HG02588 (cell line): ENCODE data around the gene PRRC2B.
"Not testable (repeated sequence)": the region's sequence is repeated elsewhere in the genome, so short reads cannot be mapped to it uniquely, and the experiment has no call there.

Experiments used
- ATAC-seq: cut with Tn5 transposase; IDR thresholded peaks from one replicate; pipeline ENCODE4 v1.9.1; 2021; ENCODE audit warnings: mild to moderate bottlenecking, moderate library complexity; ENCODE audit not compliant: unreplicated experiment

The PRRC2B gene

GRCh38 chr9:131385296-131385695 is 8.6 kb upstream of the PRRC2B start:
- ATAC-seq: no peak

GRCh38 chr9:131386281-131386680 is 7.6 kb upstream of the PRRC2B start:
- no peak for ATAC-seq

DNA sequence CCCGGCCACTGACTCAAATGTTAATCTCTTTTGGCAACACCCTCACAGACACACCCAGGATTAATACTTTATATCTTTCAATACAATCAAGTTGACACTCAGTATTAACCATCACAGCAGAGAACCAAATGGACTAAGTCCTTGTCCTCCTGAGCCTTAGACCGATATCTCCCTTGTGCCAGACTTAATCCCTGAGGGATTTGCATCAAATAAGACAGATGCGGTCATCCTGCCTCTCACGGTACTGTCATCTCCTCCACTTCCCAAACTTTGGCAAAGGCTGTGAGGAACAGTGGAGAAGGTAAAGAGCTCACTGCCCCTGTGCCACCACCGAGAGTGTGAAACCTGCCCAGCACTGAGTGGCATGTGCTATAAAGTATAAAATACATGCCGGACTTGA is 6.5 kb upstream of the PRRC2B start:
- ATAC-seq: no peak

DNA sequence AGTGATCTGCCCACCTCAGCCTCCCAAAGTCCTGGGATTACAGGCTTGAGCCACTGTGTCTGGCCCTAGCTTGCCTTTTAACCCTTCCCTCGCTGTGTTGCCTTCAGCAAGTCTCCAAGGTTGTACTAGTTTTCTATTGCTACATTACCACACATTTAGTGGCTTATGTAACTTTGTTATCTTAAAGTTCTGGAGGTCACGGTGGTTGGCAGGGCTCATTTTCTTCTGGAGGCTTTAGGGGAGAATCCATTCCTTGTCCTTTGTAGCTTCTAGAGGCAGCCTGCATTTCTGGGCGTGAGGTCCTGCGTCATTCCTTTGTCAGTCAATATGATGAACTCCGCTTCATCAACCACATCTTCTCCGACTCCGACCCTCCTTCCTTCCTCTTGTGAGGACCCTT is 2.9 kb upstream of the PRRC2B start:
- ATAC-seq: no peak

DNA sequence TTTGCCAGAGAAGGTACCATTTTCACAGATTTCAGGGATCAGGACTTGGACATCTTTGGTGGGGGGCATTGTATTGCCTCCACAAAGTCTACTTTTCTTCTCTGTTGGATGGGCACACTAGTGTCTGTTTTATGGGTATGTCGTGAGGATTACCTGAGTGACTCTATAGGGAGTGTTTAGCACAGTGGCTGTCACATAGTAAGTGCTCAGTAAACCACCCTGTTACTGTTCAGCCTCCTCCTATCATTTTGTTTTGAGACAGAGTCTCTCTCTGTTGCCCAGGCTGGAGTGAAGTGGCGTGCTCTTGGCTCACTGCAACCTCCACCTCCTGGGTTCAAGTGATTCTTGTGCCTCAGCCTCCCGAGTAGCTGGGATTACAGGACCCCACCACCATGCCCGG is 2.4 kb upstream of the PRRC2B start:
- no peak for ATAC-seq

DNA sequence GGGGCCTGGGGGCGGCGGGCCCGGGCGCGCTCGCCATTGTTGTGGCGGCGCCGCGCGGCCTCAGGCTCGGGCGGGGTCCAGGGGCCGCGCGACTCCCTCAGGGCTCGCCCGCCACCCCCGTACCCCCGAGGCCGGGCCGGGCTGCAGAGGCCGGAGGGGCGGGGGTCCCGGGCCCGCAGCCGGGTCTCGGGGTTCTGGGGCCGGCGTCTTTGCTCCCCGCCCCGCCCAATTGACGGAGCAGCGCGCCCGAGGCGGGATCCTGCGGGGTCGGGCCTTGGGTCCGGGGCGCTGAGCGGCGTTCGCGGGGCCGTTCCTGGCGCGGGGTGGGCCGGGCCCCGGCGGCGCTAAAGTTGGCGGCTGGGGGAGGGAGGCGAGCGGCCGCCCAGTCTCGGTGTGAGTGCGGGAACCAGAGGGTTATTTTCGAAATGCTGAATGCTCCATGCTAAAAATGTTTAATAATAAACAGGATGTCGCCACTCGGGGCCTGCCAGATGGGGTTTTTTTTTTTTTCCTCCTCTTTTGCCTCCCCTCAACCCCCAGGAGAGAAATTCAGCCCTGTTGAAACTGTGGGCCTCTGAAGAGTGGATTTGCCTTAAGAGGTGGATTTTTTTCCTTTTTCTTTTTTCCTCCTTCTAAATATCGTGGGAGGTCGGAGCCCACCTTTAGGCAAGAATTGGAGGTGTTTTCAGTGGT is 724 bp downstream of the PRRC2B start:
- peak; percentile 38 for ATAC-seq

- ATAC-seq: no peak
These were observed 1.5 kb downstream of the PRRC2B start for GRCh38 chr9:131395157-131396098.

DNA sequence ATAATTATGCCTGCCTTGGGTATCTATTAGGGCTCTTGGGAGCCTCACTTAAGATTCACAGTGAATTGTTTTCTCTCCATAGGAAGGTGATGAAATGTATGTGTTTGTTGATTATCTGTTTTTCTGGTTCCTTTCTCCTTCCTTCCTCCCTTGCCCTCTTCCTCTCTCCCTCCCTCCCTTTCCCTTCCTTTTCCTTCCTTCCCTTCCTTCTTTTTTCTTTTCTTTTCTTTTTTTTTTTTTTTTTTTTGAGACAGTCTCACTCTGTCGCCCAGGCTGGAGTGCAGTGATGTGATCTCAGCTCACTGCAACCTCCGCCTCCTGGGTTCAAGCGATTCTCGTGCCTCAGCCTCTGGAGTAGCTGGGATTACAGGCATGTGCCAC is 2.2 kb downstream of the PRRC2B start:
- ATAC-seq: not testable (repeated sequence)

DNA sequence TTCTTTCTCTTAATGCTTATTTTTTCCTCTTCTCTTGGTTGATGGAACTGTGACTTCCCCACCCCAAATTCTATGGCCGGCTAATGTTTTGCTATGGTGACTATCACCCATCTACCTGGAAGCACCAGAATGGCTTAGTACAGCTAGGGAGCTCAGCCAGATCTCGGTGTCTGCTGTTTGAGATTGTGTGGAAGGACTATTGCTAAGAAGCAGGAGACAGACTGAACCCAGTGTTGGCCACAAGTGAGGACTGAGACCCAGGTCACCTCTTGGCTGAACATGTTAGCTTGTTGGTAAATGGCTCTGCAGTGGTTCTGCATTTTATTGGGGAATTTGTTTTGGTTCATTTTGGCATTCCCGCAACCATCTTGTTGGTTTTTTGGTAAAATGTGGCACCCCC is 2.7 kb downstream of the PRRC2B start:
- no peak for ATAC-seq

DNA sequence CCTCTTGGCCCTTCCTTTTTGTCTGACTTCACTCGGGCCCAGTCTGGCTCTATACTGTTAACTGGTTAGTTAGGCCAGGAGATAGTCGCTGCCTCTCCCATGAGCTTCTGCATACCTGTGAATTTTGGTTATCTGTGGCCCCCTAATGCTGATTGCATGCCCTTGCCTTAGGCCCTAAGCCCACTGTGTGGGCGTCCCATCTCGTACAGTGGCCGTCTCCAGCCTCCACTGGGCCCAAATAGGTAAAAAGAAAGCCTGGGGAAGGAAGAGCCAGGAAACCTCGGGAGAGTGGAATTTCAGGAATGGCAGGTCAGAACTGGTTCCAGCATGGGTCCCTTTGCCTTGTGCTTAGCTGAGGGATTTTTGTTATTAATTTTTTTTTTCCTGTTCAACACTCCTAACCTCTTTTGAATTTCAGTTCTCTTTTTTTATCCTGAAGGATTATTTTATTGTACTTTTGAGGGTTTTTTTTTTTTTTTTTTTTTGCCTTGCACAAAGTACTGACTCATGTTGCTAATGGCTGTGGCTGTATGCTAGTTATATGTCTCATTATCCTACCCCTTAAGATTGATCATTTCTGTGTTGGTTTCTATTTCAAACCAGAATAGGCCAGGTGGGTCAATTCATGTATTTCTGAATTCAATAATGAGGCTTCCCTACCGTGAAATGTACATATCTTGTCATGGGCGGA is 3.4 kb downstream of the PRRC2B start:
- ATAC-seq: no peak

DNA sequence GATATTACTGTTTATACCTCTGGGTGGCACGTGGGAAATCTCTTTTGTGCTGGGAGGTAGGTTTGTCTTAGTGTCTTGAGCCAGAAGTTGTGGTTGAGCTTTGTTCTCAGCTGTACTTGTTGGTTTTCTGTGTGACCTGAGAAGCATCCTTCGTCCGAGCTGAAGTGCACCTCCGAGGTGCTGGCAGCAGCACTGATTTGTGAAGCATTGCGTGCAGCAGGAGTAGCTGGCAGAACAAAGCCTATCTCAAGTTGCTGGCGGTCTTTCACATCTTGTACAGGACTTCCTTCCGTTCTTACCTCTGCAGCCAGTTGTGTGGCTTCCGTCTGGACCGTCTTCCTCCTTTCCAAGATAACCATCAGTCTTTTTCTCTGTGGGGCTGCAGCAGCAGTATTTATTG is 4.3 kb downstream of the PRRC2B start:
- no peak for ATAC-seq

- no peak for ATAC-seq
These were observed 6.1 kb downstream of the PRRC2B start for GRCh38 chr9:131399972-131400371.

- no peak for ATAC-seq
These were observed 6.7 kb downstream of the PRRC2B start for GRCh38 chr9:131400627-131401026.

DNA sequence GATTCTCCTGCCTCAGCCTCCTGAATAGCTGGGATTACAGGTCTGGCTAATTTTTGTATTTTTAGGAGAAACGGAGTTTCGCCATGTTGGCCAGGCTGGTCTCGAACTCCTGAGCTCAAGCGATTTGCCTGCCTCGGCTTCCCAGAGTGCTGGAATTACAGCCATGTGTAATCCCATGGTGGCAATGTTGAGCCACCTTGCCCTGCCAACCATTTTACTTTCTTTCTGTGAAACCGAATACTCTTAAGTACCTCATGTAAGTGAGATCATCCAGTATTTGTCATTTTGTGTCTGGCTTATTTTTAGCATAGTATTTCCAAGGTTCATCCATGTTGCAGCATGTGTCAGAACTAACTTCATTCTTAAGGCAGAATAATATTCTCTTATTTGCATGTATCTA is 8.2 kb downstream of the PRRC2B start:
- ATAC-seq: no peak

DNA sequence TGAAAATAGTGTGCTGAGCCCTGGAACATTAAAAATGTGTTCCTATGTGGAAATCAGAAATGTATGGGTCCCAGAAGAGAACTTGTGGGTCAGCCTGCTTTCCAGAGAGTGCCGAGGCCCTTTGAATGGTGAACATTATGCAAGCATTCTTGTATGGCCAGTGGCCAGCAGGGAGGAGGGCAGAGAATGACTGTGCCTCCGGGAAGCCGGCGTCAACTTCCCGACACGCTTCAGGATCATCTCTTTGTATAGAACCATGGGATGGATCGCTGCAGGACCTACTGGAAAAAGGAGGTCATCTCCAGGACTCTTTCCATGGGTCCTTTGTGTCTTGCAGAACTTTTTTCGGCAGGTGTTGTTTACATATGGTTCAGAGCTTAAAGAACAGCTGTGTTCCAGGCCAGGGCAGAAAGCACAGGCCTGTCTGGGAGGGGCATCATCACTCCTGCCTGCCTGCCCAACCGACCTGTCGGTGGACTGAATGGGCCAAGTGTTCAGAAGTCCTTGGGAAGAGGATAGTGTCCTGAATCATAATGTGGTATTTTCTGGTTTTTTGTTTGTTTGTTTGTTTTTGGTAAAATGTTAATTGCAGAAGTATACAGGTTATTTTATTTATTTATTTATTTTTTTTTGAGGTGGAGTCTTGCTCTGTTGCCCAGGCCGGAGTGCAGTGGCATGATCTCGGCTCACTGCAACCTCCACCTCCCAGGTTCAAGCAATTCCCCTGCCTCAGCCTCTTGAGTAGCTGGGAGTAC is 9.0 kb downstream of the PRRC2B start:
- no peak for ATAC-seq

DNA sequence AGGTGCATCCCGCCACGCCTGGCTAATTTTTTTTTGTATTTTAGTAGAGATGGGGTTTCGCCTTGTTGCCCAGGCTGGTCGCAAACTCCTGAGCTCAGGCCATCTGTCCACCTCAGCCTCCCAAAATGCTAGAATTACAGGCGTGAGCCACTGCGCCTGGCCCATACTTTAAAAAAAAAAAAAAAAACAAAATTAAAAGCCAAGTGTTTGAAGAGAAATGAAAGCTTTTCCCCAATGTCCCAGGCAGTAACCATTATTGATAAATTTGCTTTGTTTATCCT is 9.5 kb downstream of the PRRC2B start:
- ATAC-seq: no peak

DNA sequence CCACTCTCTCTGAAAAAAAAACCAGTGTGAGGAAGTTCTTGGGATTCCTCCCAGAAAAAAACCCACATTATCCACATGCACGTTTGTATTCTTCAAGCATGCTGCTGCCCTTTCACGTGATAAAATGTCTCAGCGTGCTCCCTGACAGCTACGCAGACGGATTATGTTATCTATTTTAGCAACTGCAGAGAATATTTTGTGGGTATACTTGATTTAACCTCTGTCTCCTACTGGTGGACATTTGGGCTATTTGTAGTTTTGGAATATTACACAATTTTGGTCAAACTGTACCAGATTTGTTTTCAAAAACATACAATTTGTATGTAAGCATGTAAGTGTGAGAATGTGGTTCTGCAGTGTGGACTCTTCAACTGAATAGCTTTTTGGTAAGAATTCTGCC is 10.7 kb downstream of the PRRC2B start:
- ATAC-seq: no peak

GRCh38 chr9:131404987-131405386 is 11.1 kb downstream of the PRRC2B start:
- no peak for ATAC-seq

DNA sequence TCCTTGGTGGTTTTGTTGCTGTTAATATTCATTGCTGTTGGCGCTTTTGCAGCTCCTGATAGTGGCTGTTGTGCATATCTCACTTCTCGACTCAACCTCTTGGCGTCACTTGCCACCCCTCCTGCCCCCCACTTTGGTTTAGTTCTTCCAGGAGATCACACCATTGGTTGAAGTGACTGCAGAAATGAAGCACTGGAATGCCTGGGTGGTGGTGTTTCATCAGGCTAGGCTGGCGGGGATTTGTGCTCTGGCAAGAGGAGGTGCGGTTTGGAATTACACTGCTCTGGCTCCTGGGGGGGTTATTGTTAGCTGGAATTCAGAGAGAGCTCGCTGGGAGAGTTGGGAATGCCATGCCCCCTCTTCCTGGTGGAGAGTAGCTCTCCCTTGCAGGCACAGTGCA is 11.5 kb downstream of the PRRC2B start:
- ATAC-seq: no peak

DNA sequence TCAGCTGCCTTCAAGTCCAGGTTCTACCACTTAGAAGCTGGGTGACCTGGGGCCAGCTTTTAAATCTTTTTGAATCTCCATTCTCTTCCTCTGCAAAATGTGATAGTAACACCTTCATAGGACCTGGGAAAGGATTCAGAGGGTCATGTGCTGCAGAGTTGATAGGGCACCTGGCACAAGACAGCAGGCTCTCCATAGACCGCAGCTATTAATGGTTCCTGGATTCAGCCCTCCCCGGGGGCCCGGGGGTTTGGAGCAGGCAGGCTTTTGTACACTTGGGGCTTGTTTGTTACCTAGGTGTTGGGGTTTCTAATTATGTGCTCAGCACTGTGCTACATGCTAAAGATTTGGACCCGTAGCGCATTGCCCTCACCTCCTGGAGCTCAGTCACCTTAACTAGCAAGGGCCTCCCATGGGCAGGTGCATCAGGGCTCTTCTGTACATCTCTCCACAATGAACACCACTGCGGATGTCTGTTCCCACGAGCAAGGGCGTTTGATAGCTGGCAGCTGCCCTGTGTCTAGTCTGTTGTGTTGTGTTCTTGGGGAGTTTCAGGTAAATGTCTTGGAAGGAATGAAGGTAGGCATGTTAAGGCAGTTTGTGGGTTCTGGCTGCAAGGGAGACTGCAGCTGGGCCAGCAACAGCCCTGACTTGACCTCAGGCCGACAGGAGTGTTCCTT is 12.1 kb downstream of the PRRC2B start:
- ATAC-seq: no peak
